OCI-LY3 (cell line): ENCODE measurements around the gene CCK.

Source experiments
- H2AFZ ChIP-seq: fragments of 200-600, 300-600 bp; shearing (Covaris generic); 2 replicates; pipeline ENCODE4 v1.6.0; 2014; ENCODE audit warnings: antibody characterized with exemption, low read depth, low read length
- H3K27ac ChIP-seq: fragments of 200-600, 300-600 bp; sonication (generic); 2 replicates; pipeline ENCODE4 v1.5.1; 2014; ENCODE audit warnings: mild to moderate bottlenecking, low read length, moderate library complexity, mixed read lengths
- H3K27me3 ChIP-seq: fragments of 200-600, 300-600 bp; sonication (generic); 2 replicates; pipeline ENCODE4 v1.6.1; 2014; ENCODE audit warnings: low read depth, low read length, mixed read lengths
- H3K36me3 ChIP-seq: fragments of 200-600, 300-600 bp; sonication (generic); replicated peaks from 2 replicates; pipeline ENCODE3; 2014; ENCODE audit warnings: low read depth, low read length, mixed read lengths
- H3K4me1 ChIP-seq: fragments of 300-600, 200-600 bp; sonication (generic); 2 replicates; pipeline ENCODE4 v1.6.1; 2014; ENCODE audit warnings: low read length, mixed read lengths
- H3K4me2 ChIP-seq: fragments of 200-600, 300-600 bp; sonication (generic); 2 replicates; pipeline ENCODE4 v1.6.1; 2014; ENCODE audit warnings: low read length, mixed read lengths
- H3K4me3 ChIP-seq: fragments of 300-600, 200-600 bp; sonication (generic); 2 replicates; pipeline ENCODE4 v1.5.1; 2014; ENCODE audit warnings: antibody characterized with exemption, mild to moderate bottlenecking, low read length, moderate library complexity
- H3K79me2 ChIP-seq: fragments of 300-600, 200-600 bp; shearing (Covaris generic); 2 replicates; pipeline ENCODE4 v1.6.1; 2014; ENCODE audit warnings: mild to moderate bottlenecking, low read length, mixed read lengths
- H3K9ac ChIP-seq: fragments of 300-600, 200-600 bp; shearing (Covaris generic); 2 replicates; pipeline ENCODE4 v1.6.0; 2014; ENCODE audit warnings: mild to moderate bottlenecking, low read length, moderate library complexity
- H3K9me3 ChIP-seq: fragments of 200-600, 300-600 bp; shearing (Covaris generic); 2 replicates; pipeline ENCODE4 v1.6.1; 2014; ENCODE audit warnings: low read length, mixed read lengths; ENCODE audit not compliant: insufficient read depth
- H4K20me1 ChIP-seq: fragments of 200-600, 300-600 bp; sonication (generic); 2 replicates; pipeline ENCODE4 v1.6.1; 2016; ENCODE audit warnings: low read length, mixed read lengths; ENCODE audit not compliant: insufficient read depth
- CTCF ChIP-seq: fragments of 200-600, 300-600 bp; sonication (generic); IDR thresholded peaks from 2 replicates; pipeline ENCODE4 v1.5.1; 2014; ENCODE audit warnings: antibody characterized with exemption, low read length, low read depth
- EZH2phosphoT487 ChIP-seq: fragments of 200-600 bp; shearing (Covaris generic); IDR thresholded peaks from 2 replicates; pipeline ENCODE4 v1.6.1; 2018; ENCODE audit warnings: antibody characterized with exemption, mixed run types, low read depth

CCK gene

DNA sequence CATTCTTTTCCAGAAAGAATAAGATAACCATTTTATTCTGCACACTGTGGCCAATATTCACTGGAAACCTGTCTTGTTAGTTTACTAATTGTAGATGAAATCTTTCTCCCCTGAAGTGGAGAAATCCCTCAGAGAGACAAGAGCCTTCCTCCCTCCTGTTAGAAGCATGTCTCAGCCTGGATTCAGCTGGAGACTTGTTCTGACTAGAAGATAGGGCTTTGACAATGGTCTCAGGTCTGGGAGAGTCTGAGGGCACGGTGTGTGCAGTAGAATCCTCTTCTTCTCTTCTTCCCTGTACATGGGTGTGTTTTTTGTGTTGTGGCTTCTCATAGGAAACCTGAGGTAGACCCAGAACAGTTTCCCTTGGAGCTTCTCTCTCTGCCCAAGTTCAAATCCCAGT, 19.9 kb downstream of the CCK start:
- no peak for TF ChIP-seq CTCF
- TF ChIP-seq EZH2phosphoT487 = no peak
- H3K27me3 ChIP-seq = peaks cover 37% of the 10 kb centered on the region
- no peak overlapping the region for H3K9ac ChIP-seq
- H3K27ac ChIP-seq = no peak overlapping the region
- no peaks in the 10 kb centered on the region for H3K9me3 ChIP-seq
- no peaks in the 10 kb centered on the region for H3K36me3 ChIP-seq
- H2AFZ ChIP-seq = no peak overlapping the region
- no peak overlapping the region for H3K4me2 ChIP-seq
- no peaks in the 10 kb centered on the region for H3K79me2 ChIP-seq
- no peaks in the 10 kb centered on the region for H3K4me1 ChIP-seq
- no peaks in the 10 kb centered on the region for H4K20me1 ChIP-seq
- no peak overlapping the region for H3K4me3 ChIP-seq

DNA sequence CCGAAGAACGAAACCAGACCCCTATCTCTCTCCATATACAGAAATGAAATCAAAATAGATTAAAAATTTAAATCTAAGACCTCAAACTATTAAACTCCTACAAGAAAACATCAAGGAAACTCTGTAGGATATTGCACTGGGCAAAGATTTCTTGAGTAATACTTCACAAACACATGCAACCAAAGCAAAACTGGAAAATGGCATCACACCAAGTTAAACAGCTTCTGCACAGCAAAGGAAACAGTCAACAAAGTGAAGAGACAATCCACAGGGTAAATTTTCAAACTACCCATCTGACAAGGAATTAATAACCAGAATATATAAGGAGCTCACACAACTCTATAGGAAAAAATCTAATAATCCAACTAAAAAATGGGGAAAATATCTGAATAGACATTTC, 29.4 kb downstream of the CCK start:
- no peaks in the 10 kb centered on the region for H3K79me2 ChIP-seq
- no peaks in the 10 kb centered on the region for H4K20me1 ChIP-seq
- H3K9ac ChIP-seq = no peak overlapping the region
- H3K36me3 ChIP-seq = no peaks in the 10 kb centered on the region
- peaks cover 4% of the 10 kb centered on the region; the same call in 1 of the 2 replicates for H3K27me3 ChIP-seq
- H2AFZ ChIP-seq = no peak overlapping the region
- H3K4me1 ChIP-seq = no peaks in the 10 kb centered on the region
- no peak overlapping the region for H3K4me2 ChIP-seq
- TF ChIP-seq EZH2phosphoT487 (no peak), CTCF (no peak)
- H3K9me3 ChIP-seq = peaks cover 6% of the 10 kb centered on the region; the same call in 1 of the 2 replicates
- no peak overlapping the region for H3K27ac ChIP-seq
- H3K4me3 ChIP-seq = no peak overlapping the region

GRCh38 chr3:42235532-42235931, 30.5 kb downstream of the CCK start:
- no peak overlapping the region for H3K27ac ChIP-seq
- H3K9ac ChIP-seq = no peak overlapping the region
- no peaks in the 10 kb centered on the region for H3K79me2 ChIP-seq
- no peaks in the 10 kb centered on the region for H3K4me1 ChIP-seq
- peaks cover 6% of the 10 kb centered on the region; the same call in 1 of the 2 replicates for H3K9me3 ChIP-seq
- no peak overlapping the region for H3K4me2 ChIP-seq
- no peaks in the 10 kb centered on the region for H3K36me3 ChIP-seq
- H3K4me3 ChIP-seq = no peak overlapping the region
- no peaks in the 10 kb centered on the region for H4K20me1 ChIP-seq
- no peak overlapping the region for H2AFZ ChIP-seq
- peaks cover 4% of the 10 kb centered on the region; the same call in 1 of the 2 replicates for H3K27me3 ChIP-seq
- TF ChIP-seq CTCF = no peak

DNA sequence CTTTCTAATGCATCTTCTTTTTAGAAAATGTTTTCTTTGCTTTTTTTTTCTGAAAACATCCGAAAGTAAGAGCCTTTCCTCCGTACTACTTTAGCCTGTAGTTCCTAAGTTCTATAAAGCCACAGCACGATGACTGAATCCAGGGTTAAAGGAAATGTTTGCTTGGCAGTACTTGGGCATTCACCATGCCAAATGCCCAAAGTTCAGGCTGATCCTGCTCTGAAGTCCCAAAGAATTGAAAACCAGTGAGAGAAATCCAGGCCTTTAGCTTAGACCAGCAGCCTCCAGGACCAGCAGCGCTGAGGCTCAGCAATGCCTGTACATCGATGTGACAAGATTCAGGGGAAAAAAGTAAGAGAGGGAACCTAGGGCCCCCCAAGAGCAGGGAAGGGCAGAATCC, 35.1 kb downstream of the CCK start:
- Histone ChIP-seq H4K20me1 (peaks cover 4% of the 10 kb centered on the region), H3K9ac (no peak overlapping the region), H3K27ac (no peak overlapping the region), H3K4me3 (no peak overlapping the region), H3K27me3 (no peaks in the 10 kb centered on the region; the same call in 1 of the 2 replicates), H3K4me1 (no peaks in the 10 kb centered on the region), H2AFZ (no peak overlapping the region), H3K79me2 (no peaks in the 10 kb centered on the region), H3K4me2 (no peak overlapping the region), H3K9me3 (no peaks in the 10 kb centered on the region), H3K36me3 (peaks cover 5% of the 10 kb centered on the region)
- TF ChIP-seq CTCF = no peak
- no peak for TF ChIP-seq EZH2phosphoT487
